ENCODE data around the gene MACROH2A2.
"Not testable (repeated sequence)": the region's sequence is repeated elsewhere in the genome, so short reads cannot be mapped to it uniquely, and the experiment has no call there.

The MACROH2A2 gene

GRCh38 chr10:70101068-70101562 is 48.5 kb downstream of the MACROH2A2 start:
- not testable (repeated sequence) for DNase-seq (ENCODE audit: low read depth in 2 of 2)

GRCh38 chr10:70101668-70102067 is 49.0 kb downstream of the MACROH2A2 start:
- no peak for DNase-seq (ENCODE audit: low read depth in 2 of 2)

GRCh38 chr10:70106958-70107791 is 54.5 kb downstream of the MACROH2A2 start:
- DNase-seq (ENCODE audit: low read depth in 2 of 2), result no peak

GRCh38 chr10:70109064-70109729 is 56.6 kb downstream of the MACROH2A2 start:
- no peak for DNase-seq (ENCODE audit: low read depth in 2 of 2)

- DNase-seq (ENCODE audit: low read depth in 2 of 2), result no peak
Observed at GRCh38 chr10:70111496-70111895, 58.9 kb downstream of the MACROH2A2 start.

GRCh38 chr10:70112071-70112470 is 59.4 kb downstream of the MACROH2A2 start:
- no peak for DNase-seq (ENCODE audit: low read depth in 2 of 2)

GRCh38 chr10:70114902-70115301 is 62.3 kb downstream of the MACROH2A2 start:
- no peak for DNase-seq (ENCODE audit: low read depth in 2 of 2)

- peak; percentile 27 to 50 for DNase-seq (ENCODE audit: low read depth in 2 of 2)
Observed at GRCh38 chr10:70115948-70116682, 63.5 kb downstream of the MACROH2A2 start.

GRCh38 chr10:70117646-70118045 is 65.0 kb downstream of the MACROH2A2 start:
- DNase-seq (ENCODE audit: low read depth in 2 of 2), result no peak

GRCh38 chr10:70118196-70118595 is 65.5 kb downstream of the MACROH2A2 start:
- DNase-seq (ENCODE audit: low read depth in 2 of 2), result no peak

GRCh38 chr10:70119197-70119596 is 66.6 kb downstream of the MACROH2A2 start:
- no peak for DNase-seq (ENCODE audit: low read depth in 2 of 2)

- DNase-seq (ENCODE audit: low read depth in 2 of 2), result no peak
Observed at GRCh38 chr10:70119623-70120022, 67.0 kb downstream of the MACROH2A2 start.

GRCh38 chr10:70120417-70120816 is 67.8 kb downstream of the MACROH2A2 start:
- no peak for DNase-seq (ENCODE audit: low read depth in 2 of 2)

- no peak for DNase-seq (ENCODE audit: low read depth in 2 of 2)
Observed at GRCh38 chr10:70121281-70121949, 68.8 kb downstream of the MACROH2A2 start.

- no peak for DNase-seq (ENCODE audit: low read depth in 2 of 2)
Observed at GRCh38 chr10:70122742-70123141, 70.1 kb downstream of the MACROH2A2 start.

GRCh38 chr10:70123166-70123565 is 70.5 kb downstream of the MACROH2A2 start:
- not testable (repeated sequence) for DNase-seq (ENCODE audit: low read depth in 2 of 2)

GRCh38 chr10:70123817-70124216 is 71.2 kb downstream of the MACROH2A2 start:
- no peak for DNase-seq (ENCODE audit: low read depth in 2 of 2)

- DNase-seq (ENCODE audit: low read depth in 2 of 2), result no peak
Observed at GRCh38 chr10:70124415-70124814, 71.8 kb downstream of the MACROH2A2 start.

- no peak for DNase-seq (ENCODE audit: low read depth in 2 of 2)
Observed at GRCh38 chr10:70124918-70125317, 72.3 kb downstream of the MACROH2A2 start.

GRCh38 chr10:70125918-70126552 is 73.4 kb downstream of the MACROH2A2 start:
- DNase-seq (ENCODE audit: low read depth in 2 of 2), result no peak

- DNase-seq (ENCODE audit: low read depth in 2 of 2), result no peak
Observed at GRCh38 chr10:70126700-70127395, 74.2 kb downstream of the MACROH2A2 start.

All from stimulated activated CD4-positive, alpha-beta T cell treated with anti-CD3 and anti-CD28 coated beads, Interleukin-12 subunit alpha, Interleukin-12 subunit beta, amount 100 ng/mL, for 24 hours (primary cell).